IMR-90 (cell line): ENCODE measurements around the gene NDUFAF2. TPM values are rescaled to one million over a fixed set of nuclear protein-coding genes. Genes with fewer than 3 reads are reported as not detected.

Experiments used
- ATAC-seq: fragments of 200-7000 bp; cut with Tn5 transposase; 2 replicates; pipeline ENCODE4 v1.9.1; 2020; ENCODE audit warnings: low read depth, mild to moderate bottlenecking, moderate library complexity
- BruUV-seq: library from RNA; stranded (reverse); fragments of 400-500 nt; replicated peaks from 2 replicates; lab custom pipeline; 2021; lab: Mats Ljungman, UMichigan
- CTCF ChIA-PET: fragments of 300-600 bp; formaldehyde crosslinking; extraction: SDS; loops from one replicate; lab custom pipeline; 2021; ENCODE audit warnings: antibody characterized with exemption; lab: Yijun Ruan, JAX
- POLR2A ChIA-PET: fragments of 300-600 bp; sonication (Branson Sonifier 250); formaldehyde crosslinking; loops from one replicate; lab custom pipeline; 2022; ENCODE audit warnings: antibody characterized with exemption; ENCODE audit not compliant: unreplicated experiment; lab: Charles Lee
- DNase-seq: peaks from one replicate; pipeline ENCODE4 v3.0.0; 2013
- H2AFZ ChIP-seq: replicated peaks from 2 replicates; pipeline ENCODE3; 2013; ENCODE audit warnings: low read length, mild to moderate bottlenecking; ENCODE audit not compliant: poor library complexity
- H2AK5ac ChIP-seq: 2 replicates; pipeline ENCODE4 v1.6.1; 2013; ENCODE audit warnings: low read depth, low read length, inconsistent platforms
- H2AK9ac ChIP-seq: replicated peaks from 2 replicates; pipeline ENCODE3; 2013; ENCODE audit warnings: mild to moderate bottlenecking, low read depth, low read length, moderate library complexity; ENCODE audit not compliant: poor library complexity
- H2BK120ac ChIP-seq: 2 replicates; pipeline ENCODE4 v1.6.1; 2013; ENCODE audit warnings: low read depth, low read length, inconsistent platforms
- H2BK15ac ChIP-seq: 3 replicates; pipeline ENCODE4 v1.6.1; 2013; ENCODE audit warnings: low read depth, low read length, inconsistent platforms
- H2BK20ac ChIP-seq: 2 replicates; pipeline ENCODE4 v1.6.1; 2013; ENCODE audit warnings: low read depth, mild to moderate bottlenecking, inconsistent platforms, low read length, moderate library complexity
- H2BK5ac ChIP-seq: 2 replicates; pipeline ENCODE4 v1.6.1; 2013; ENCODE audit warnings: mild to moderate bottlenecking, low read depth, low read length, inconsistent platforms; ENCODE audit not compliant: poor library complexity, severe bottlenecking
- H3K14ac ChIP-seq: replicated peaks from 2 replicates; pipeline ENCODE4 v1.6.1; 2013; ENCODE audit warnings: low read depth, low read length, inconsistent platforms
- H3K18ac ChIP-seq: 2 replicates; pipeline ENCODE4 v1.6.1; 2013; ENCODE audit warnings: low read depth, low read length, control low read depth
- H3K23ac ChIP-seq: 2 replicates; pipeline ENCODE4 v1.6.1; 2013; ENCODE audit warnings: low read depth, low read length, inconsistent platforms
- H3K27ac ChIP-seq: 2 replicates; pipeline ENCODE4 v1.5.1; 2013; ENCODE audit warnings: mild to moderate bottlenecking, control low read depth, low read length; ENCODE audit not compliant: insufficient read depth
- H3K27me3 ChIP-seq: 2 replicates; pipeline ENCODE4 v1.6.1; 2013; ENCODE audit warnings: low read length; ENCODE audit not compliant: control insufficient read depth, insufficient read depth
- H3K36me3 ChIP-seq: 2 replicates; pipeline ENCODE4 v1.6.1; 2013; ENCODE audit warnings: low read length, mixed read lengths; ENCODE audit not compliant: control insufficient read depth, insufficient read depth
- H3K4ac ChIP-seq: 2 replicates; pipeline ENCODE4 v1.6.1; 2013; ENCODE audit warnings: low read depth, low read length, inconsistent platforms
- H3K4me1 ChIP-seq: 2 replicates; pipeline ENCODE4 v1.6.1; 2013; ENCODE audit warnings: low read length, mixed read lengths; ENCODE audit not compliant: control insufficient read depth, insufficient read depth
- H3K4me2 ChIP-seq: 2 replicates; pipeline ENCODE4 v1.6.1; 2013; ENCODE audit warnings: low read depth, mild to moderate bottlenecking, control low read depth, low read length, moderate library complexity
- H3K4me3 ChIP-seq: 2 replicates; pipeline ENCODE4 v1.5.1; 2013; ENCODE audit warnings: low read depth, mild to moderate bottlenecking, control low read depth, low read length, moderate library complexity; ENCODE audit not compliant: insufficient read depth
- H3K56ac ChIP-seq: 2 replicates; pipeline ENCODE4 v1.6.1; 2013; ENCODE audit warnings: low read length, inconsistent platforms; ENCODE audit not compliant: insufficient read depth; ENCODE audit errors: extremely low read depth
- H3K79me1 ChIP-seq, 2 experiments: 2 replicates each; pipeline ENCODE4 v1.6.1; 2013; ENCODE audit warnings: low read length in 2 of 2, inconsistent platforms in 1 of 2, low read depth in 1 of 2
- H3K9ac ChIP-seq: 2 replicates; pipeline ENCODE4 v1.6.1; 2013; ENCODE audit warnings: low read depth, low read length, control low read depth
- H3K9me1 ChIP-seq: 2 replicates; pipeline ENCODE4 v1.6.1; 2013; ENCODE audit warnings: low read length, inconsistent platforms; ENCODE audit not compliant: insufficient read depth
- H3K9me3 ChIP-seq: 2 replicates; pipeline ENCODE4 v1.6.1; 2013; ENCODE audit warnings: low read length; ENCODE audit not compliant: control insufficient read depth, insufficient read depth
- H4K20me1 ChIP-seq: 2 replicates; pipeline ENCODE4 v1.6.1; 2013; ENCODE audit warnings: low read length, inconsistent platforms; ENCODE audit not compliant: insufficient read depth
- H4K5ac ChIP-seq: 2 replicates; pipeline ENCODE4 v1.6.1; 2013; ENCODE audit warnings: mild to moderate bottlenecking, low read depth, low read length, control low read depth
- H4K8ac ChIP-seq, 2 experiments: 2 replicates each; pipeline ENCODE4 v1.6.1; 2013; ENCODE audit warnings: low read depth in 2 of 2, low read length in 2 of 2, control low read depth in 1 of 2, inconsistent platforms in 1 of 2
- H4K91ac ChIP-seq: 2 replicates; pipeline ENCODE4 v1.6.1; 2013; ENCODE audit warnings: low read depth, low read length, inconsistent platforms; ENCODE audit not compliant: insufficient read depth
- BHLHE40 ChIP-seq: fragments of 150-350 bp; IDR thresholded peaks from 2 replicates; pipeline ENCODE4 v1.6.1; 2016; ENCODE audit warnings: mild to moderate bottlenecking, low read depth, low read length
- CEBPB ChIP-seq: IDR thresholded peaks from 2 replicates; pipeline ENCODE4 v1.6.1; 2012; ENCODE audit warnings: low read depth, low read length, improper control_type of control experiment
- CHD1 ChIP-seq: IDR thresholded peaks from 2 replicates; pipeline ENCODE4 v1.6.1; 2012; ENCODE audit warnings: low read depth, low read length, improper control_type of control experiment
- ELK1 ChIP-seq: fragments of 150-350 bp; IDR thresholded peaks from 2 replicates; pipeline ENCODE4 v1.6.1; 2016; ENCODE audit warnings: low read depth, mild to moderate bottlenecking, low read length, moderate library complexity, borderline replicate concordance
- FOS ChIP-seq: fragments of 150-350 bp; IDR thresholded peaks from 2 replicates; pipeline ENCODE4 v1.6.1; 2016; ENCODE audit warnings: low read depth, low read length
- MAFK ChIP-seq: IDR thresholded peaks from 2 replicates; pipeline ENCODE4 v1.6.1; 2012; ENCODE audit warnings: low read depth, low read length, improper control_type of control experiment
- MXI1 ChIP-seq: IDR thresholded peaks from 2 replicates; pipeline ENCODE4 v1.6.1; 2012; ENCODE audit warnings: low read depth, mild to moderate bottlenecking, low read length, moderate library complexity, borderline replicate concordance
- NFE2L2 ChIP-seq: fragments of 150-350 bp; IDR thresholded peaks from 2 replicates; pipeline ENCODE4 v1.6.1; 2016; ENCODE audit warnings: low read depth, mild to moderate bottlenecking, low read length
- RAD21 ChIP-seq: IDR thresholded peaks from 2 replicates; pipeline ENCODE4 v1.6.1; 2012; ENCODE audit warnings: low read length, improper control_type of control experiment
- RCOR1 ChIP-seq: IDR thresholded peaks from 2 replicates; pipeline ENCODE4 v1.6.1; 2012; ENCODE audit warnings: mild to moderate bottlenecking, low read length, improper control_type of control experiment; ENCODE audit not compliant: insufficient replicate concordance
- RFX5 ChIP-seq: IDR thresholded peaks from 2 replicates; pipeline ENCODE4 v1.8.0; 2012; ENCODE audit warnings: low read depth, mild to moderate bottlenecking, low read length, moderate library complexity
- SMC3 ChIP-seq: fragments of 150-350 bp; IDR thresholded peaks from 2 replicates; pipeline ENCODE4 v1.6.1; 2016; ENCODE audit warnings: low read depth, mild to moderate bottlenecking, antibody characterized with exemption, low read length, moderate library complexity
- WGBS, 2 experiments: methylation state at CpG; one replicate each; pipeline versions ENCODE4 v1.1.5 to v1.1.7; 2013; ENCODE audit warnings: missing lambda C conversion rate in 2 of 2; ENCODE audit not compliant: insufficient read length in 1 of 2; ENCODE audit errors: extremely low coverage in 2 of 2; 5-methylcytosine and 5-hydroxymethylcytosine counted together
- dilution Hi-C: fragments of 300-500 bp; cut with HindIII; formaldehyde crosslinking; loops from one replicate; pipeline ENCODE4 v1.14.3; 2018; ENCODE audit warnings: low sequenced_read_pairs; ENCODE audit not compliant: unreplicated experiment
- in situ Hi-C: fragments of 300-500 bp; cut with MboI; formaldehyde crosslinking; loops from 3 replicates; pipeline ENCODE4 v1.14.3; 2019; ENCODE audit warnings: low sequenced_read_pairs, inconsistent platforms, mixed read lengths
- intact Hi-C: fragments of 100-400 bp; cut with micrococcal nuclease; formaldehyde crosslinking; loops from 2 replicates; pipeline ENCODE4 v1.10.0; 2022
- polyA plus RNA-seq, 3 experiments: library from polyadenylated mRNA; depleted of rRNA; stranded (reverse); fragments of >200 nt; gene quantifications; 2 replicates each; pipeline ENCODE4 v1.2.3, GENCODE V29; 2012; ENCODE audit warnings: low replicate concordance in 1 of 3
- total RNA-seq: library from RNA; depleted of rRNA; stranded (reverse); fragments of >200 nt; gene quantifications from 2 replicates; pipeline ENCODE4 v1.2.3, GENCODE V29; 2012
- TF ChIP-seq, protein P1 (sequence below): conservative IDR thresholded peaks from 2 replicates; pipeline ENCODE4 v1.5.1; 2012; ENCODE audit warnings: mild to moderate bottlenecking, low read depth, low read length, improper control_type of control experiment
- TF ChIP-seq, protein P2 (sequence below): fragments of 150-350 bp; IDR thresholded peaks from 2 replicates; pipeline ENCODE4 v1.6.1; 2017; ENCODE audit warnings: mild to moderate bottlenecking, antibody characterized with exemption, low read length, low read depth

The NDUFAF2 gene
- total and polyA plus RNA-seq, 2 of the 4 experiments (the other 2 are of a cell fraction) = 11.8 to 24.7 TPM

DNA sequence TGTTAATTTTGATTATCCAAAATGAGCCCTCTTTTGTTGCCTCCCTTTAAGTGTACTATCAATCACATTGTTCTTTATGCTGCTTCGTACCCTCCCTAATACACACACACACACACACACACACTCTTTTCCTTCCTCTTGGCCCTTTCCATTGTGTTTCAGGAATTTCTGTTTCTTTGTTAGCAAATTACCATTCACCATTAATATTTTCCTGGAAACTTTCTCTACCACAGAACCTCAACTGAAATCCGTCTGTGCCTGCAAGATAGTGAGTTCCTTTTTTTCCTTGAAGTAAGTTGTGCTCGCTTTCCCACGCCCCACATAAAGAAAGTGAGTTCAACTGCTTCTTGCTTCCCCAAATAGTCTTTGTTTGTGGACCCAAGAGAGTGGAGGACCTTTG lies 155.4 kb downstream of the NDUFAF2 start:
- no peak overlapping the region for H2BK5ac ChIP-seq
- no peak overlapping the region for H4K8ac ChIP-seq
- dilution Hi-C loops (no loop called here), intact Hi-C loops (no loop called here), in situ Hi-C loops (no loop called here)
- no peak for TF ChIP-seq CHD1
- no peak for TF ChIP-seq SMC3
- TF ChIP-seq CEBPB = no peak
- no peak for TF ChIP-seq RFX5
- TF ChIP-seq MAFK = no peak
- TF ChIP-seq, protein P1, sequence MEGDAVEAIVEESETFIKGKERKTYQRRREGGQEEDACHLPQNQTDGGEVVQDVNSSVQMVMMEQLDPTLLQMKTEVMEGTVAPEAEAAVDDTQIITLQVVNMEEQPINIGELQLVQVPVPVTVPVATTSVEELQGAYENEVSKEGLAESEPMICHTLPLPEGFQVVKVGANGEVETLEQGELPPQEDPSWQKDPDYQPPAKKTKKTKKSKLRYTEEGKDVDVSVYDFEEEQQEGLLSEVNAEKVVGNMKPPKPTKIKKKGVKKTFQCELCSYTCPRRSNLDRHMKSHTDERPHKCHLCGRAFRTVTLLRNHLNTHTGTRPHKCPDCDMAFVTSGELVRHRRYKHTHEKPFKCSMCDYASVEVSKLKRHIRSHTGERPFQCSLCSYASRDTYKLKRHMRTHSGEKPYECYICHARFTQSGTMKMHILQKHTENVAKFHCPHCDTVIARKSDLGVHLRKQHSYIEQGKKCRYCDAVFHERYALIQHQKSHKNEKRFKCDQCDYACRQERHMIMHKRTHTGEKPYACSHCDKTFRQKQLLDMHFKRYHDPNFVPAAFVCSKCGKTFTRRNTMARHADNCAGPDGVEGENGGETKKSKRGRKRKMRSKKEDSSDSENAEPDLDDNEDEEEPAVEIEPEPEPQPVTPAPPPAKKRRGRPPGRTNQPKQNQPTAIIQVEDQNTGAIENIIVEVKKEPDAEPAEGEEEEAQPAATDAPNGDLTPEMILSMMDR = no peak
- no peak for TF ChIP-seq RAD21
- TF ChIP-seq FOS = no peak
- TF ChIP-seq BHLHE40 = no peak
- no peak for TF ChIP-seq ELK1
- TF ChIP-seq MXI1 = no peak
- no peak for TF ChIP-seq NFE2L2
- TF ChIP-seq, protein P2, sequence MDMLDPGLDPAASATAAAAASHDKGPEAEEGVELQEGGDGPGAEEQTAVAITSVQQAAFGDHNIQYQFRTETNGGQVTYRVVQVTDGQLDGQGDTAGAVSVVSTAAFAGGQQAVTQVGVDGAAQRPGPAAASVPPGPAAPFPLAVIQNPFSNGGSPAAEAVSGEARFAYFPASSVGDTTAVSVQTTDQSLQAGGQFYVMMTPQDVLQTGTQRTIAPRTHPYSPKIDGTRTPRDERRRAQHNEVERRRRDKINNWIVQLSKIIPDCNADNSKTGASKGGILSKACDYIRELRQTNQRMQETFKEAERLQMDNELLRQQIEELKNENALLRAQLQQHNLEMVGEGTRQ = no peak
- TF ChIP-seq RCOR1 = no peak
- no peak overlapping the region for H2AK5ac ChIP-seq
- H3K4me1 ChIP-seq = no peaks in the 10 kb centered on the region
- CTCF ChIA-PET = no interaction called here
- H2AFZ ChIP-seq = no peak overlapping the region
- H4K91ac ChIP-seq = no peak overlapping the region
- H3K9me1 ChIP-seq = no peaks in the 10 kb centered on the region
- no peak overlapping the region for H3K4ac ChIP-seq
- BruUV-seq = no TSS peak
- H3K18ac ChIP-seq = no peak overlapping the region
- H4K20me1 ChIP-seq = no peaks in the 10 kb centered on the region
- H3K56ac ChIP-seq = no peak overlapping the region
- H3K9me3 ChIP-seq = no peaks in the 10 kb centered on the region
- H2BK20ac ChIP-seq = no peak overlapping the region
- H2BK15ac ChIP-seq = no peak overlapping the region
- H3K79me1 ChIP-seq = no peaks in the 10 kb centered on the region
- no peak overlapping the region for H2AK9ac ChIP-seq
- H3K23ac ChIP-seq = no peak overlapping the region
- WGBS, 2 experiments = no CpG with 5 or more reads among the region's 4 CpGs
- H4K5ac ChIP-seq = no peak overlapping the region
- no peak overlapping the region for H3K27ac ChIP-seq
- DNase-seq (no peak), ATAC-seq (no peak)
- H3K4me2 ChIP-seq = no peak overlapping the region
- no peak overlapping the region for H3K9ac ChIP-seq
- H3K4me3 ChIP-seq = no peak overlapping the region
- POLR2A ChIA-PET = no interaction called here
- no peak overlapping the region for H2BK120ac ChIP-seq
- no peaks in the 10 kb centered on the region for H3K27me3 ChIP-seq
- no peaks in the 10 kb centered on the region for H3K36me3 ChIP-seq
- no peak overlapping the region for H3K14ac ChIP-seq
